ENCODE measurements around the gene TMC8.
"Not testable (repeated sequence)": the region's sequence is repeated elsewhere in the genome, so short reads cannot be mapped to it uniquely, and the experiment has no call there.

DNA sequence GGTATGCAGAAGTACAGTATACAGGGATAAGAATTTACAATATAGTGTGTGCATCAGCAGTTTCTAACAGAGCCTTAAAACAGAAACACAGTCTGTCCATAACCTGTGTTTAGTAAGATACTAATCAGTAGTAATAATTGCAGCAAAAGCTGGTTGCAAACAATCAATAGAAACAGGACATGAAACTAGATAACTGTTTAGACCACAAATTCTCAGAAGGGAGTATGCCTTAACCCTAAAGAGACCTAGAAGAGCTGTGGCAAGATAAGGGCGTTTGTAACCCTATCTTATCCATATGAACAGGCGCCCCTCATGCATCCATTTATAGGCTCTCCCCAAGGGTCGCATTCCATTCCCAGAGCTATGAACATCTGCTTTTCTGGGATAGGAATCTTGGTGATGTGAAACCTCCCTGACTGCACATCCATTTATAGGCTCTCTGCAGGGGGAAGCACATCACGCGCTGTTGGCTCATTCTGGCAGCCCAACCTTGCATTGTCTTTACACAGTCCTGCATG lies 48.2 kb upstream of the TMC8 start:
- not testable (repeated sequence) for TF ChIP-seq CEBPB (IDR thresholded peaks at IDR 0.05; ENCODE audit: low read depth, low read length); GABPA (IDR thresholded peaks at IDR 0.05; ENCODE audit: borderline replicate concordance, insufficient read depth, low read length); CBX5 (IDR thresholded peaks at IDR 0.05; ENCODE audit: low read depth, low read length)

Measured in H1 (cell line).